ENCODE data around the gene SUMF1.
A peak's percentile ranks its signal among the peaks of the same experiment; 100 is the strongest.

SUMF1 gene

DNA sequence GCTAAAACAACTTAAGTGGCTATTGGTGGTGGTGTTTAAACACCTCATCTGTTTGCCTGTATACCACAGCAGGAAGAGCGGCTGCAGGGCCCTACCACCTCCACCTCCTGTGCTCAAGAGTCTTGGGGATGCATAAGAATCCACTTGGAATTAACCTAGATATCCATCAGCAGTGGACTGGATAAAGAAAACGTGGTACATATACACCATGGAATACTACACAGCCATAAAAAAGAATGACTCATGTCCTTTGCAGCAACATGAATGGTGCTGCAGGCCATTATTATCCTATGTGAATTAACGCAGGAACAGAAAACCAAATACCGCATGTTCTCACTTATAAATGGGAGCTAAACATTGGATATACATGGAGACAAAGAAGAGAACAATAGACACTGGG is 87.1 kb downstream of the SUMF1 start:
- no peak for DNase-seq

DNA sequence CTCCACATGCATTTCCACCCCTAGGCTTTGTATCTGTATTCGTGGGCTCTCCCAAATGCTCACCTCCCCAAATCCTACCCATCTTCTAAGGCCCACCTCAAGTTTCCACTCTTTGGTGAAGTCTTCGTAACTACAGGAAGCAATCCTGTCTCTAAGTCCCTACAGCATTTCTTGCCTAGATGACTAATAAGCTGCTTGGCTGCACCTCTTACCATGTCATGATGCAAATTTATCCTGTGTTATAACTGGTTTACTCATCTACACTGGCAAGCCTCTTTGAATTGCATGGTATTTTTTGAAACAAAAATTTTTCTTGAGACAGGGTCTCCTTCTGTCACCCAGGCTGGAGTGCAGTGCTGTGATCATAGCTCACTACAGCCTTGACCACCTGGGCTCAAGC is 90.6 kb downstream of the SUMF1 start:
- no peak for DNase-seq

DNA sequence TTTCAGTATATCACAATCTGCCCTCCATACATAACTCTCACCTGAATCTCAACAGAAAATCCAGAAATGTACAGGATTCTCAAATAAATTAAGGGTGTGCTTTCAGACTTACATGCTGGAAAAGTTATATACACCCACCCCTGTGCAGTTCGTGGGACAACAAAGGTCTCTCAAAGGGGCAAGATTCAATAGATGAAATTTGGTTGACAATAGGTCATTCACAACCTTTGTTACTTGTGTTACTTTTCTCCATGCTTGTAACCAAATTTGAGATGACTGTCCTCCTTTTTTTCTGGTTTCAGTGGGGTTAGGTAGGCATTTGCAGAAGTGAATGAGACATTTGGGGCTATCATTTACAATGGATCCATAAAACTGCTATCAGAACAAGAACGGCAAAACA is 91.2 kb downstream of the SUMF1 start:
- no peak for DNase-seq

DNA sequence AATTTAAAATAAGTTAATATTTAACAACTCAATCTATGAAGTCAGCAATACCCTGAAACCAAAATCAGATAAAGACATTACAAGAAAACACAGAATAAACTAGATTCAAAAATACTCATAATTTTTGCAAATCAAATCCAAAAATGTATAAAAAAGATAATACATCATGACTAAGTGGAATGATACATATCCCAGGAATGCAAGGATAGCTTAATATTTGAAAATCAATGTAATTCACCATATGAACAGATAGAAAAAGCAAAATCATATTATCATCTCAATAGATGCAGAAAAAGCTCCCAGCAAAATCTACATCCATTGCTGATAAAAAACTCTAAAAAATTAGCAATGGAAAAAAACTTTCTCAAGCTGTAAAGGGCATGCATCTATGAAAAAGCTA is 93.4 kb downstream of the SUMF1 start:
- DNase-seq = no peak

DNA sequence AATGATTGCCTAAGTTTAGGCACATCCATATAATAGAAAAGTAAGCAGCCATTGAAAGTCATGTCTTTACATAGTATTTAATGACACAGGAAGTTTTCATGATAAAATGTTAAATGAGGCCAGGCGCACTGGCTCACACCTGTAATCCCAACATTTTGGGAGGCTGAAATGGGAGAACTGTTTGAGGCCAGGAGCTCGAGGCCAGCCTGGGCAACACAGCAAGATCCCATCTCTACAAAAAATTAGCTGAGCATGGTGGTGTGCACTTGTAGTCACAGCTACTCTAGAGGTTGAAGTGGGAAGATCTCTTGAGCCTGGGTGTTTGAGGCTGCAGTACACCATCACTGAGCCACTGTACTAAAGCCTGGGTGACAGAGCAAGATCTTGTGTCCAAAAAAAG is 104.5 kb downstream of the SUMF1 start:
- DNase-seq = no peak

DNA sequence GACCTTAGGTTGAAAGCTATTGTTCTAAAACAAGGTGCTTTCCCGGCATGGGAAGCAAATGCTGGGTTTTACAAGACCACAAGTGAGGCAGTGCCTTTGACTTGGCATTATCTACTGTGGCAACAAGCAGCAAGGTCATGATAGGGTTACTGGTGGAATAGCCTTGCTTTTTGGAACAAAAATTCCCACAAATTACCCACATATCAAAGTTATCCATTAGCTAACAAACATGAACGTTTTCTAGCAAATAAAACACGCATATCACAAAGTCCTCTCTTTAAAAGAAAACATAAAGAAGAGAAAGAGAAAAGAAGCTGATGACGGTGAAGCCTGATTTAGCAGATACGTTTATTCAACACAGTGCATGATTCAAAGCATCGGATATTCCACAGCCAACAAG is 106.3 kb downstream of the SUMF1 start:
- no peak for DNase-seq

DNA sequence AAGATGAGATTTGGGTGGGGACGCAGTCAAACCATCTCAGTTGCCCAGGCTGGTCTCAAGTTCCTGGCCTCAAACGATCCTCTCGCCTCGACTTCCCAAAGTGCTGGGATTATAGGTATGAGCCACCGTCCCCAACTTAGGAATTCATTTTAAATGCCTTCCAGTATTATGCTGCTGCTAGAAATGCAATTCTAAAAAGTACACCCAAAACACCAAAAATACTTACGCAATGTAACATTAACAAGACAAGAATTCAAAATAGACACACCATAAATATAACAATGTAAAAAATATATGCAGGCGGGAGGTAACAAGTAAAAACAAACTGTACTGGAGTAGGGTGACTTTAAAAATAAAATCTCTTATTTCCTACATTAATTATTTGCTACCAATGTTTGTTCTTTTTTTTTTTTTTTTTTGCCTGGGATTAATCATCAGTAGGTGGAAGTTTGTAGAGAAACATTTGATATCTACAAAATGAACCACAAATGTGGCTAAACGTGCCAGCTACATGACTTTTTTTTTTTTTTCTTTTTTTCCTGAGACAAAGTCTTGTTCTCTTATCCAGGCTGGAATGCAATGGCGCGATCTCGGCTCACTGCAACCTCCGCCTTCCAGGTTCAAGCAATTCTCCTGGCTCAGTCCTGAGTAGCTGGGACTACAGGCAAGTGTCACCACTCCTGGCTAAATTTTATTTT is 107.1 kb downstream of the SUMF1 start:
- no peak for DNase-seq

DNA sequence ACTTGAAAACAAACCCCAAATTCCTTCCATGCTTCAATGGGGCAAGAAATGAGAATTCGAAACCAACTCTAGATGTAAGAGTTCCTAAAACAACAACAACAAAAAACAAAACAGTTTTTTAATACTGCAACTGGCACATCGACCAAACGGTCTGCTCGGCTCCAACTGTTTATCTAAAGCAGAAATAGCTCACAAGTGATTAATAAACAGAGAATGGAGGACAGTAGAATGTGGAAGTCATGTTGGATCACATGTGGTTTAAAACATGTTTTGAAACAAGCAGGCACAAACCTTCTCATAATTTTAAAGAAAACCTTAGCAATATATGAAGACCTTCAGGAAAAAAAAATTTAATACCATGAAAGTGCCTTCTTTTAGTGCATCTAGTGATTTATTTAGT is 108.8 kb downstream of the SUMF1 start:
- no peak for DNase-seq

DNA sequence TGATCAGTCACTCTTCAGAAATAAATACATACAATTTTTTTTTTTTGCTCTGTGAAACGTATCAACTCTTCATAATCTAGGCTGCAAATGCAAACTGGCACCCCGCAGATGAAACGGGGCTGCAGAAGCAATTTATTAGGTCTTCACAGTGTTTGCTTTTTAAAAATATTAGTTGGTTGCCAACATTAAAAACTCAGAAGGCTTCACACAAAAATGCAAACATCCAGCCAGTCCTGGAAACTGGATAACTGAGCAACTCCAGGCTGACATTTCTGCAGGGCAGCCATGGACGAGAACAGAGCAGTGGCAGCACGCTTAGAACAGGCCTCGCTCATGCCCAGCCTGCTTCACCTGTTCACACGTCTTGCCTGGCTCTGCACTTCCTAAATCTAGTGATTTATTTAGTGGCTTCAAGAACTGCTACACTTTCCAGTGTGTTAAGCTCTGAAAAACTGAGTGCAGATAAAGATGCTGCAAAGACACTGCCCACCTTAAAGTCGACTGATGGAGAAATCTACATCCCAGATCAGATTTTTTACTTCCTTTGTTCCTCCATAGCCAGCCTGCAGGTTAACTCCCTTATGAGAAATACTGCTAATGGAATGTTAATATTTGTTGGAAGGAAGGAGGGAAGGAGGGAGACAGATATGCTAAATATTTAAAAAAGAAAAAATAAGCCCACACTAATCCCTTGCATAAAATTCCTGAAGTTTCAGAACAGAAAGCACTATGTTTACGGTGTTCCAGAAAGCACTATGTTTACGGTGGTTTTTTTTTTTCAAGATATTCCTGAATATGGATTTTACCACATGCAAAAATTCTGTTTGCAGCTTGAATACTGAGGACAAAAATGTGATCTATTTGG is 110.3 kb downstream of the SUMF1 start:
- no peak for DNase-seq

DNA sequence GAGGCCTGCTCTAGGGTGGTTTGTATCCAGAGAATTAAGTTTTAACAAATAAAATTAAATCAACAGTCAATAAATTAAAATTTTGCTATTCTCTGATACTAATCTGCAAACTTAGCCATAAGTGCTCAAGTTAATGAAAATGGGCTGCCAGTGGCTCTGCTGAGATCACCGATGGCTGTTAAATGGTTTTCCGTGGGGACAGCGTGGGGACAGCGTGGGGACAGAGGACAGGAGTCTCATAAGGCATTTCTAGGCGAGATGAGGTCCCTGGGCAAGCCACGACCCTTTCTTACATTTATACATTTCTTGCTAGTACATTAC is 110.9 kb downstream of the SUMF1 start:
- no peak for DNase-seq

DNA sequence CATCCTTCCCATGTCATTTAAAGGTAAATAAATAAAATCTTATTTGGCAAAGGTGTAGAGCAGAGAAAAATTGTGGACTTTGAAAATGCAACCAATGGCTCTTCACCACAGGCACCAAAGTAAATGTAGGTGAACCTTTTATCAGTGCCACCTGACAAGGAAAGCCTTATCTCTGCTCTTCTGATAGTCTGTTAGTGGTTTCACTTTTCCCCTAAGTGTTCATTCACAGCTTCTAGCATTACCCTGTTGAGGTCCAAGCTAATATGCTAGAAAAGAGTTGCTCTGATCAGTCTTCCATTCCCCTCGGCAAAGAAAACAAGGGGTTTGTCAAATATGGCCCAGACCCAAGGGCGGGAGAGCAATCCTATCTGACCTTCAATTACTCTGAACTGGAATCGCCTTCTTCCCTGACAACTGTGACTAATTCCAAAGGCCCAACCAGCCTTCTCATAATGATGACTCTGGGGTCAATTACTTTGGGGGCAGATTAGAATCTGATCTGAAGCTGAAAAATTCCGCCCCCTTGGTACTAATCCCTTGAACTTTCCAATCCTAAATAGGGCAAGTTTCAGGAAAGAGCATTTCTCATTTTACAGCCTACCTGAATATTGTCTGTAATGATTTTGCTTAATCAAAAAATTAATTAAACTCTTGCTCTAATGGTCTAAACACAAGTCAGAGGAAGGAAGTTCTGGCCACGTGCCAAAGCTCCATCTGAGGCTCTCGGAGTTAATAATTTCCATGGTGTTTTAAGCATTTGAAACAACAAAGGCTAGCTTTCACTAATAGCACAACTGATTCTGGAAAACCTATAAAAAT is 111.5 kb downstream of the SUMF1 start:
- DNase-seq = no peak

DNA sequence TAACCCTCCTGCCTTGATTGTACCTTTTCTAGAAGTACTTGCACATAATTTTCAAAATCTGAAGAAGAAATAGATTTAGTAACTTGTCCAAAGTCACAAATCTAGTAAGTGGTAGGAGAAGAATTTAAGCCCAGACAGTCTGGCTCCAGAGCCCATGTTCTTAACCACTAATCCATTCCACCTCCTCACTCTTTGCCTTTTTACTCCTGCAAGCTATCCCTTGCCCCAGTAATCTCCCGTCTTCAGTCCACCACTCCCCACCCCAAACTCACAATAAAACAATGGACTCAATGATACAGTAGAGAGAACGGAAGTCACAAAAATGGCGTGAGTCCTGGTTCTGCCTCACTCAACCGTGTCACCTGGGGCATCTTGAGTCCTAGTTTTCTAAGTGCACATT is 115.2 kb downstream of the SUMF1 start:
- no peak for DNase-seq

DNA sequence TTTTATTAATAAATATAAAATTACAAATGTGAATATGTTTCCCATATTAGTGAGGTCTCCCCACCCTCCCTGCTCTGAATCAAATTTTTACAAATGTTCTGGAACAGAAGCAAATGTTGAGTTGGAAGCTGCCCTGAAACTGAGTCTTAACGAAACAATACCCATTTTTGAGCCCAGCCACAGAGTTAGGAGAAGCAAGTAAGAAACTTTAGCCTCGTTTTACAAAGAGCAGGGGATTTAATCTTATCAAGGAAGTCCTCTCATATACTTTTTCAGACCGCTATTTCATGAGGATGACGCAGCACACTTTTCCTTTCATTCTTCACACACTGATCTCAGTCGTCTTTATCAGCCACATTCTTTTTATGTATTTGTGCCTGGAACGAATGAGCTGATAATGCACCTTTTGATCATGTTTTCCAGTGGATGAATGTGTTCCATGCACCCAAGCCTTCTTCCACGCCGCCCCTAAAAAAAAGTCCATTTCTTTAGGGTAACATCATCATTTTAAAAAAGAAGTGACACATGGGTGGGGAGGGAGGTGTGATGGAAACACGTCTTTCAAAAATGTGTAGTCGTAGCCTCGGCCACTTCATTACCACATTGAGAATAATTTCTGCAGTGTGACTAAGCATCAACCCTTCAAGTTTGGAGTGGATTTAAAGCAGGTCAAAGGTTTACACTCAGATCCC is 115.8 kb downstream of the SUMF1 start:
- DNase-seq = no peak

DNA sequence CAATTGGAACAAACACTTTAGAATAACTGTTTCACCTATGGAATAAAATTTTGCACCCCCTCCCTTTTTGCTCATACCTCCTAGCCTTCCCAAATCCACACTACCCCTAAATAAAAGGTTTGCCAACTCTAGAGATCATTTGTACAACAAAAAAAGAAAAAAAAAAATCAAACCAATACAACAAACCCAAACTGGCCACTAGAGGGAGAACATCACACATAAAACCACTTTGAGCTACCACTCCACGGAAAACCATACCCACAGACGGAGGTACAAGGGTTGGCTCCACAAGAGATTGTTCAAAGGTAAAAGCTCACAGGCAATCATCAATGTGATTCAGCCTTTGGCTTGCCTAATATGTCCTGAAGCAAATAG is 116.3 kb downstream of the SUMF1 start:
- peak; percentile 65 for DNase-seq

DNA sequence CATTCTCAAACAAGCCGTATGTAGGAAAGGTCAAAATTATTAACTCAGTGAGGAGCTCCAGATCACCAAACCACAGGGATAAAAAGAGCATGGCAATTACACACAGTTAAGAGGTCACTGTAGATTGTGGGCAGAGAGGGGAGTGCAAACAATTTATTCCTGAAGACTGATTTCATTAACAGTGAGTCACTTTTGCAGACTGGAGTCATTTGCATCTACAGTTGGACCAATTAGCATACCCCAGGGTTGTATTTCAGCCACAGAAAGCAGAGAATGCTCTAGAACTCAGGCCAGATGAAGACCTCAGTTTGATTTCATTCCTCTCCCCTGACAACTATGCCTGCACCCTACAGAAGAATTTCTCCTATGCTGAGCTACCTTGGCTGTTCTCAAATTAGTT is 123.8 kb downstream of the SUMF1 start:
- DNase-seq = peak; percentile 37

DNA sequence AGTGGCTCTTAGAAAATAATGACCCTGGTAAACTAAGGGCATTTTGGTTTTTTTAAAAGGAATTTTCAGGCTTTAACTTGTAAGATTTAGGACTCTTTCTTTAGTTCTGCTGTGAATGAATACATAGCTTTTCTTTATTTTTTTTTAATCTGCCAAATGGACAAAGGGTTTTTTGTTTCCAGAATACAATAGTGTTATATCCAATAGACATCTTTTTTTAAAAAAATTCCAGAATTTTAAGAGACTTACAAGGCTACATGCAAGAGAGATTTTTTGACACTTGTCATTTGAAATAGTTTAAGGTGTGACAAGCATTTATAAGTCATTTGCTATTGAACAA is 125.8 kb downstream of the SUMF1 start:
- no peak for DNase-seq

DNA sequence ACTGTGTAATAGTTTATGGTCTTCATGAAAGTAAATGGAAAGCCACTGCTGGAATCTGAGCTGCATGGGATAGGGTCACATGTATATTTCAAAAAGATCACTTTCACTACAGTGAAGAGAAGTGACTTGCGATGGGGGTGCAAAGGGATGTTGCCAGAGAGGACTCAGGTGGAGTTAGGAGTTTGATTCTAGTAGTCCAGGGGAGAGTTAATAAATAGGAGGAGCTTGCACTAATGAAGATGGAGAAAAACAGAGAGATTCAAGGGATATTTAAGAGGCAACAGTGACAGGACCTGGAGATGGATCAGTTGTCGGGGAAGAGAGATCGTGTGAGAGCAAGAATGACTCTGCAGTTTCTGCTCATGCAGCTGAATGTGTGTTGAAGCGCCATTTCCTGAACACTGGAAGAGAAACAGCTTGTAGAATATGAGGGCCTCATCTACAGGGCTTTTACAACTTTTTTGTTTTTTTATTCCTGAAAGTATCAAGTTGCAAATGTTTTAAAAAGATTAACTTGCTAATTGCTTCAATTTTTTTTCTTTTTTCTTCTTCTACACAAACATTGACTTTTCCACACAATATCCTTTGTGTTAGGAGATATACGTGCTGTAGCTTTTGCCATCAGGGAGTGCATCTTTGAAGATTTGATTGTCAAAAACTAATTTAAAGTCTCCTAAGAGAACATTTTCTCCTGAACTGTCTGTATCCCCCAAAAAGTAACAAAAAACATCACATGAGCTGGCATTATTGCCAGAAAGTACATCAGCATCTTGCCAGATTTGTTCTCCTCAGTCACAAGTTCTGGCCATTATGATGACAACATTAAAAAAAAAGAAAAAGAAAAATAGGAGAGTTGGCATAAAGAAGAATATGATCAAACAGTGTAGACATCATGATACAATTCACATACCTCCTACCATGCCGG is 126.4 kb downstream of the SUMF1 start:
- no peak for DNase-seq

DNA sequence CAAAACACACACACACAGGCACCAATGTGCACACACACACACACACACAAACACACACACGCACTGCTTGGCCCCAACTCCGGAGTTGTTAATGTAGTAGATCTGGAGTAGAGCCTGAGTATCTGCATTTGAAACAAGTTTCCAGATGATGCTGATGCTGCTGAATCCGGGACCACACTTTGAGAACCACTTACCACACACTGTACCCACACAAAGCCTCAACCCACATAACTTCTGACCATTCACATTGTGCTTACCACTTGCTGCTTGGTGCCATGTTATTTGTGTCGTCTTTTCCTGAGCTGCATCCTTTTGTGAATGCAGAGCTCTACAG is 127.0 kb downstream of the SUMF1 start:
- DNase-seq = no peak

DNA sequence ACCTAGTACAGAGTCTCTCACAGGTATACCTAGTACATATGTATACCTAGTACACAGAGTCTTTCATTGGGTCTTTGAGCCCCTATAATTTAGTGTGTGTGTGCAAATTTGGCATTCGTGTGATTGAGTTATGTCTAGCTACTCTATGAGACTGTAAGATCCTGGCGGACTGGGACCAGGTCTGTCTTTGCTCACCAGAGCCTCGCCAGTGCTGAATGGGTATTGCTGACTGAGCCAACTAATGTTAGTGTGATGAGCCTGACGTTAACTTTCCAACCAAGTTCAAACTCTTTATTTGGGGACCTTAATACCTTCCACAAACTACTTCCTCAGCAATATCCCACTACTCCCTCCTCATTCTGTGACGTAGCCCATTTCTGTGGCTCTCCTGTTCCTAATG is 128.3 kb downstream of the SUMF1 start:
- no peak for DNase-seq

DNA sequence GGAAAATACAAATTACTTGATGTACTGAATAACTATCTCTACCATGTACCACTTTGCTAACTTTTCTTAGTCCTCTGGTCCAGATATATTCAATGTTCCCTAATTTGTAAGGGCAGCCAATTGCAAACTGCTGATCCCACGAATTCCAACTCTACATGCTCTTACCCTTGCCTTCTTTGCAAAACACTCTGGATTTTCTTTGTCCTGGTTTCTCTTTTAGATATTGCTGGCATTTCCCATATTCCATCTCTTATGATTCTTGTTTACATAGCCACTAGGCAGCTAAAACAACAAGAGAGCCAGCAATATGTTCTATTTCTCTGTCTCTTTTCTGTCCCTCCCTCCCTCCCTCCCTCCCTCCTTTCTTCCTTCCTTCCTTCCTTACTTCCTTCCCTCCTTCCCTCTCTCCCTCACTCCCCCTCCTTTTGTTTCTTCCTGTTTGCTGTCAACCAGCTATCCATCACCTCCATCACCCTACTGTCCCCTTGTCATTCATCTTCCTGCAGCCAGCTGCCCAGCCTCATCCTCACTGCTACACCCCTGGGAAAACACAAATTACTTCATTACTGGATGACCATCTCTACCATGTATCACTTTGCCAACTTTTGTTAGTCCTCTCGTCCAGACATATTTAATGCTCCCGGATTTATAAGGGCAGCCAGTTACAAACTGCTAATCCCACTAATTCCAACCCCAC is 130.1 kb downstream of the SUMF1 start:
- DNase-seq = no peak

DNA sequence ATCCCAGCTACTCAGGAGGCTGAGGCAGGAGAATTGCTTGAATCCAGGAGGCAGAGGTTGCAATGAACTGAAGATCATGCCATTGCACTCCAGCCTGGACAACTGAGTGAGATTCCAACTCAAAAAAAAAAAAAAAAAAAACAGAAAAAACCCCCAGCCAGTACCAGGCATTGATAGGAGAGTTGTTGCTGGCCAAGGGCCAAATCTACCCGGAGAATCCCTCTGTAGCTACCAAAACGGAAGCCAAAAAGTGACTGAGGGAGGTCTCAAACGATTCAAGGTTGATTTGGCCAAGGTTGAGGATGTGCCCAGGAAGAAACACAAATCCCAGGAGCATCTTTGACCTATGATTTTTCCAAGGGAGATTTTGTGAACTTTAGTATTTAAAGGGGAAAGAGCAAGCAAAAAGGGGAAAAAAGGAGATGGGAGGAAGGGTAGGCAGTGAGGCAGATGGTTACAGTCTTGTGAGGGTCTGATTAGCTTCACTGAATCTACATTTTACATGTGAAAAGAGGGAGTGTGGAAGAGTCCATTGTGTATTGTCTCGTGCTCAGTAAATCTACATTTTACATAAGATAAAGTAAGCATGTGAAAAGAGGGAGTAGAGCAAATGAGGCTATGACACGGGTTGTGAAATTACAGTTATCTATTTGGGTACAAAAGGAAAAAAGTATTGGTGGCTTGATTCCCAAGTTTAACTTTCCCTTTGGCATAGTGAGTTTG is 131.1 kb downstream of the SUMF1 start:
- DNase-seq = no peak

All from fibroblast of skin of scalp (primary cell).